Activated gamma-delta T cell treated with Interleukin-2 at 50 U/mL for 16 hours (primary cell): ENCODE measurements around the gene NLRC3.
A peak's percentile ranks its signal among the peaks of the same experiment; 100 is the strongest.

Experiments used
- DNase-seq: peaks from one replicate; pipeline ENCODE4 v3.0.0-alpha.2; 2020

NLRC3 gene

GRCh38 chr16:3578121-3578520 lies 918 bp upstream of the NLRC3 start:
- peak; percentile 58 for DNase-seq

- peak; percentile 19 for DNase-seq
Observed at GRCh38 chr16:3576211-3576610, 992 bp downstream of the NLRC3 start.

- DNase-seq = no peak
Observed at GRCh38 chr16:3575491-3575890, 1.7 kb downstream of the NLRC3 start.

GRCh38 chr16:3574195-3574594 lies 3.0 kb downstream of the NLRC3 start:
- no peak for DNase-seq

GRCh38 chr16:3573146-3573815 lies 3.9 kb downstream of the NLRC3 start:
- no peak for DNase-seq

- DNase-seq = no peak
Observed at GRCh38 chr16:3570420-3571062, 6.7 kb downstream of the NLRC3 start.

- DNase-seq = no peak
Observed at GRCh38 chr16:3569851-3570250, 7.4 kb downstream of the NLRC3 start.

- DNase-seq = no peak
Observed at GRCh38 chr16:3566990-3567389, 10.2 kb downstream of the NLRC3 start.

- no peak for DNase-seq
Observed at GRCh38 chr16:3564889-3565141, 12.4 kb downstream of the NLRC3 start.

- DNase-seq = no peak
Observed at GRCh38 chr16:3564130-3564888, 12.9 kb downstream of the NLRC3 start.

GRCh38 chr16:3562914-3563480 lies 14.2 kb downstream of the NLRC3 start:
- no peak for DNase-seq

GRCh38 chr16:3561626-3562025 lies 15.6 kb downstream of the NLRC3 start:
- no peak for DNase-seq

GRCh38 chr16:3554351-3554928 lies 22.8 kb downstream of the NLRC3 start:
- DNase-seq = no peak

- DNase-seq = no peak
Observed at GRCh38 chr16:3553138-3553923, 23.9 kb downstream of the NLRC3 start.

GRCh38 chr16:3550851-3551847 lies 26.1 kb downstream of the NLRC3 start:
- DNase-seq = no peak

GRCh38 chr16:3549906-3550305 lies 27.3 kb downstream of the NLRC3 start:
- DNase-seq = no peak

- no peak for DNase-seq
Observed at GRCh38 chr16:3548859-3549258, 28.3 kb downstream of the NLRC3 start.

GRCh38 chr16:3548445-3548844 lies 28.8 kb downstream of the NLRC3 start:
- DNase-seq = no peak

- DNase-seq = no peak
Observed at GRCh38 chr16:3546986-3547682, 30.1 kb downstream of the NLRC3 start.

GRCh38 chr16:3542601-3543373 lies 34.4 kb downstream of the NLRC3 start:
- no peak for DNase-seq
